HG03521 (cell line): ENCODE data around the gene IGFLR1.

Source experiments
- ATAC-seq: cut with Tn5 transposase; IDR thresholded peaks from one replicate; pipeline ENCODE4 v1.9.1; 2021; ENCODE audit warnings: mild to moderate bottlenecking, moderate library complexity; ENCODE audit not compliant: unreplicated experiment

Gene IGFLR1

DNA sequence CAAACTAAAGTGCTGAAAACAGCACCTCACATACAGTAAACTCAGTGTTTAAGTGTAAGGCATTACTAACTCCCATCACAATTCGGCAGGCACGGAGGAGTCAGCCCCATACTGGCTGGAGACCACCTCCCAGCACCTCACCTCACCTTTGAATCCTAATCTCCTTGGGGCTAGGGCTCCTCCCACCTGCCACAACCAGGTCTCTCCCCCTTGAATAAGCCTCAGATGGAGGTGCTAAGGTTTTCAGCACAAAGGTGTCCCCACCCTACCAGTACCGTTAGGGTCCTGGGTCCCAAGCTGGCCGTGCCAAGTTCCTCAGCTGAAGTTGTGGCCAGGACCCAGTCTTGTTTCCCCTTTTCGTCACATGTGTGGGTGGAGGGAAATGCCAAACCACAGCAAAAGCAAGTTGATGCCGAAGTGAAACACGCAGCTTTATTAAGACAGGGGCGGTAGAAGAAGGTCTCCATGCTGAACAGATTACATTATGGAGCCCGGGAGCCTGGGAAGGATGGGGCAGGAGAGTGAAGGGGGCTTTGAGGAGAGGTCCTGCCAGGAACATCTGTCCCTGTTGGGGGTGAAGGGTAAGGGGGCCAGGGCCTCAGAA is at the start of gene IGFLR1:
Gene IGFLR1, minus strand, starts transcription at position 332 of the 604 bp plus-strand sequence. CDS start 1,272 bp downstream, outside the sequence.
- no peak for ATAC-seq

- no peak for ATAC-seq
These were observed 49.6 kb upstream of the IGFLR1 start for GRCh38 chr19:35791814-35792279.

DNA sequence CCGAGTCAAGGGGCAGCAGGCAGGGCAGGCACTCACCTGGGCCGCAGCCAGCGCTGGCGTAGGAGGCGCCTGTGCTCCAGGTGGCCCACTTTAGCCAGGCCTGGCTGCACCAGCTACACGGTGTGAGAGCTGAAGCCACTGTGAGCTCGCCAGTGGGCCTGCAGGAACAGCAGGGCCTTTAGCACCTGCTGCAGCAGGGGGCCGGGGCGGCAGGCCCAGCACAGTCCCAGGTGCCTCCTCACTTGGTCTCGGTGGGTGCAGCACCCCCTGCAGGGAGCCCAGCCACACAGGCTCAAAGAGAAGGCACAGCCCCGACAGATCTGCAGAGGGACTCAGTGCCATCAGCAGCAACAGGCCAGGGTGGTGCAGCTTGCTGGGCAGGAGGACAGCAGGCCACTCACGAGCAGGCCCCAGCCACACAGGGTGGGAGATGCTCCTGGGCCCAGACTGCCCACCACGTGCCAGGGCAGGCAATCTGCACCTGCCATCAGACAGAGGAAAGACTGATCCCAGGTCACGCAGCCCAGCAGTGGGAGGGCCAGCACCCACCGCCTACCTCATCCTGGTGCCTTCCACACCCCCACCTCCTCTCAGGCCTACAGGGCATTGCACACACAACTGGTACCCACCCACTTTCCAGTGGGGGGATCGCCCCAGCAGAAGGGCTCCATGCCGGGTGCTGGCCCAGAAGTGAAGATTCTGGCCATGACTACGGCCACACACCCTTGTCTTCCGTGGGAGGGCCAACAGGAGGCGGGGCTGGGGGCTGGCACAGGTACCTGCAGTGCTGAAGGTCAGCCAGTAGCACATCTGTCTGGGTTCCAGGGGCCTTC is 48.9 kb upstream of the IGFLR1 start:
- ATAC-seq = no peak

GRCh38 chr19:35789978-35790944 is 48.0 kb upstream of the IGFLR1 start:
- ATAC-seq = no peak

DNA sequence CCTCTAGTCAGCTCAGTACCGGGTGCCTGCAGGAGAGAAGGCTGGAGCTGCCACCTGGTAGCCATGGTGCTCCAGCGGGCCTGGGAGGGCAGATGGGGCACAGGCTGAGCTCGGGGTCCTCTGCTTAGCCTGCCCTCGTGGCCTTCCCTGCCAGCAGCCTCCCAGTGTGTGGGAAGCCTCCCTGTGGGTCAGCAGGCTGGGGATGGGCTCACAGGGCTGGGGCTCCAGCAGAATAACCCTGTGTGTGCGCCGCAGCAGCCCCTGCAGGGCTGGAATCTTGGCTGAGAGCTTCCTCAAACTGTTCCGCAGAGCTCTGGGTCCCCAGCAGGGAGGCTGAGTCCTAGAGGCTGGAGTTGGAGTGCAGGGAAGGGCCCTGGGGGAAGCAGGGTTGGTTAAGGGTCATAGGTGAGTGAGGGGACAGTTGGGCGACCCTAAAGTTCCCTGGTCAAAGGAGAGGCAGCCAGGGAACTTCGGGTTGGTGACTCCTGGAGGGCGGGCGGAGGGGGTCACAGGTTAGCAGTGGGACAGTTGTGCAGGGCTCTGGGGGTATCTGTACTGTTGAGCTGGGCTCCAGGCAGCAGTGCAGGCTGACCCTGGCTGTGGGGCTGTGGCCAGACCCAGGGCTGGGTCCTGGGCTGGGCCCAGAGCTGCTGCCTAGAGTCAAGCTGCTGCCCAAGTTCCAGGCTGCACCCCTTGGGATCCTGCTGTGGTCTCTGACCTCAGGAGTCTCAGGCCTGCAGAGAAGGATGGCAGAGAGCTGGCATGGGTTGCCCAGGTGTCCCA is 47.1 kb upstream of the IGFLR1 start:
- ATAC-seq = no peak

DNA sequence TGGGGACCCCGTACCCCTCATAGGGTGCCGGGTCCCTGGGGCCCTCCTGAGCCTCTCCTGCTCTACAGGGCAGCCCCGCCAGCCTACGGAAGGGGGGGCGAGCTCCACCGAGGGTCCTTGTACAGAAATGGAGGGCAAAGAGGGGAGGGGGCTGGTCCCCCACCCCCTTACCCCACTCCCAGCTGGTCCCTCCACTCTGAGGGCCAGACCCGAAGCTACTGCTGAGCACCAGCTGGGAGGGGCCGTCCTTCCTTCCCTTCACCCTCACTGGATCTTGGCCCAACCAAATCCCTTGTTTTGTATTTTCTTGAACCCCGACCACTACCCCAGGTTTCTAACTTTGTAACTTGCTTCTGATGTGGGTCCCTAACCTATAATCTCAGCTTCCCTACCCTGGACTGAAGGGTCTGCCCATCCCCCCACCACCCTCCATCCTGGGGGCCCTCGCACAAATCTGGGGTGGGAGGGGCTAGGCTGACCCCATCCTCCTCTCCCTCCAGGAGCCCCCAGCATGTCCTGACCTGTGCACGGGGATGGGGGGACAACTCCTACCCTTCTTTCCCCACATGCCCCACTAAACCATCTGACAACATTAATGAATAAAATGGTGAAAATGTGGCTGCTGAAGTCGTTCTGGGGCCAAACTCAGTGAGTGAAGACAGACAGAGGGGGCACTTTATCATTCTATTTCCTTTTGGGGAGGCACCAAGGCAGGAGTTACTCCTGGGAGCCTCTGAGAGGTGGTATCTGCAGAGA is 46.1 kb upstream of the IGFLR1 start:
- no peak for ATAC-seq

GRCh38 chr19:35787227-35787799 is 45.1 kb upstream of the IGFLR1 start:
- no peak for ATAC-seq

- ATAC-seq = no peak
These were observed 44.3 kb upstream of the IGFLR1 start for GRCh38 chr19:35786299-35787160.

GRCh38 chr19:35785339-35785627 is 43.0 kb upstream of the IGFLR1 start:
- ATAC-seq = no peak

- no peak for ATAC-seq
These were observed 42.5 kb upstream of the IGFLR1 start for GRCh38 chr19:35784503-35785338.

- ATAC-seq = no peak
These were observed 41.5 kb upstream of the IGFLR1 start for GRCh38 chr19:35783469-35784434.

- ATAC-seq = no peak
These were observed 40.3 kb upstream of the IGFLR1 start for GRCh38 chr19:35782589-35782988.

- ATAC-seq = no peak
These were observed 39.4 kb upstream of the IGFLR1 start for GRCh38 chr19:35781650-35782049.

DNA sequence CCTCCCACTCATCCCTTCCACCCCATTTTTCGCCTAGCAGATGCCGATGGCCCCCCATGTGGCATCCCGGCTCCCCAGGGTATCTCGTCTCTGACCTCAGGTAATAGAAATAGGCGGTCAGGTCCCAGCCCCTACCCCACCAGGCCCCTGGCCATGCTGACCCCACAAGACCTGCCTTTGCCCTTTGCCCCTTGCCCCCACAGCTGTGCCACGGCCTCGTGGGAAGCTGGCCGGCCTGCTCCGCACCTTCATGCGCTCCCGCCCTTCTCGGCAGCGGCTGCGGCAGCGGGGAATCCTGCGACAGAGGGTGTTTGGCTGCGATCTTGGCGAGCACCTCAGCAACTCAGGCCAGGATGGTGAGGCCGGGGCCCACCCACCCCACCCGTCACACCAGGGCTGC is 38.5 kb upstream of the IGFLR1 start:
- no peak for ATAC-seq

GRCh38 chr19:35780058-35780457 is 37.8 kb upstream of the IGFLR1 start:
- no peak for ATAC-seq

DNA sequence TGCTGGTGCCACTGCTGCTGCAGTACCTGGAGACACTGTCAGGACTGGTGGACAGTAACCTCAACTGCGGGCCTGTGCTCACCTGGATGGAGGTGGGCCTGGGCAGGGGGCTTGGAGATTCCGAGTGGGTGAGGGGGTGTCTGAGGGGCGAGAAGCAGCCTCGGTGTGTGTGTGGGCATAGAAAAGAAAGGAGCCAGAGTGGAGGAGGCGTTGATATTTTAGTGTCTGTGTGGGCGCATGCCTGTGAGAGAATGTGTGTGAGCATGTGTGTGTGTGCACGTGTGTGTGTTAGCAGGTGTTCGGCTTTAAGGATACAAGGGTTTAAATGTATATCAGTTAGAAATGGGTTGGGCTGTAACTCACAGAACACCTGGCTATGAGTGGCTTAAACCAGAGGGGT is 36.8 kb upstream of the IGFLR1 start:
- ATAC-seq = no peak

GRCh38 chr19:35777961-35778360 is 35.7 kb upstream of the IGFLR1 start:
- no peak for ATAC-seq
